ENCODE measurements around the gene OLR1. TPM values are rescaled to one million over a fixed set of nuclear protein-coding genes. Genes with fewer than 3 reads are reported as not detected.
A peak's percentile ranks its signal among the peaks of the same experiment; 100 is the strongest.

Gene OLR1
- polyA plus RNA-seq, 1 donor from 2014 or later: not detected

DNA sequence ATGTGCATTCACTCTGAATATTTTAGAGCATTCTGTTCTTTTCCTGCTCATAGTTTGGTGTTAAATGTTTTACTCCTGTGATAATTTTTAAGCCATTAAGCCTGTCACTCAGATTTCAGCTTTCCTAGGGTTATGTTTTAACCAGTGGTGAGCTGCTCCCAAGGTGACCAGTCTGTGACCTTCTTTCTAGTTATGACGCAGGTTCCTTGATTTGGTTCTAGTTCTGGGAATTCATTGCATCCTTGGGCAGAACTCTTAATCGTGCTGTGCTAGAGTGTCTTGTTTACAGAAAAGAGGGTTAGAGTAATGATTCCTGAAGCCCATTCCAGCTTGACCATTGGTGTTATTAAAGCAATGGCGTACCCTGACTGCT lies 42.9 kb upstream of the OLR1 start:
- H3K79me2 ChIP-seq (replicated peaks; ENCODE audit: insufficient read depth, low read length): peaks cover 27% of the 10 kb centered on the region
- H3K4me2 ChIP-seq (ENCODE audit: low read length): peak overlapping the region; percentile 57
- H3K4me3 ChIP-seq (ENCODE audit: low read length): peak overlapping the region; percentile 96
- H4K20me1 ChIP-seq (ENCODE audit: insufficient read depth): no peaks in the 10 kb centered on the region
- no peak for TF ChIP-seq EP300 (conservative IDR thresholded peaks at IDR 0.05; ENCODE audit: poor library complexity, severe bottlenecking)
- no peaks in the 10 kb centered on the region for H3K9me3 ChIP-seq (ENCODE audit: low read length)
- H3K9ac ChIP-seq (ENCODE audit: low read length): peak overlapping the region; percentile 99
- H3K9me2 ChIP-seq (ENCODE audit: insufficient read depth, low read length): no peaks in the 10 kb centered on the region
- H2AFZ ChIP-seq (ENCODE audit: low read depth, low read length): no peak overlapping the region
- no peaks in the 10 kb centered on the region for H3K27me3 ChIP-seq (ENCODE audit: insufficient read depth, low read depth, low read length)
- no peaks in the 10 kb centered on the region for H3F3A ChIP-seq (ENCODE audit: insufficient read depth, low read length, poor library complexity, severe bottlenecking)
- H3K27ac ChIP-seq (ENCODE audit: low read length): no peak overlapping the region
- H3K36me3 ChIP-seq (ENCODE audit: insufficient read depth, low read length): no peaks in the 10 kb centered on the region

DNA sequence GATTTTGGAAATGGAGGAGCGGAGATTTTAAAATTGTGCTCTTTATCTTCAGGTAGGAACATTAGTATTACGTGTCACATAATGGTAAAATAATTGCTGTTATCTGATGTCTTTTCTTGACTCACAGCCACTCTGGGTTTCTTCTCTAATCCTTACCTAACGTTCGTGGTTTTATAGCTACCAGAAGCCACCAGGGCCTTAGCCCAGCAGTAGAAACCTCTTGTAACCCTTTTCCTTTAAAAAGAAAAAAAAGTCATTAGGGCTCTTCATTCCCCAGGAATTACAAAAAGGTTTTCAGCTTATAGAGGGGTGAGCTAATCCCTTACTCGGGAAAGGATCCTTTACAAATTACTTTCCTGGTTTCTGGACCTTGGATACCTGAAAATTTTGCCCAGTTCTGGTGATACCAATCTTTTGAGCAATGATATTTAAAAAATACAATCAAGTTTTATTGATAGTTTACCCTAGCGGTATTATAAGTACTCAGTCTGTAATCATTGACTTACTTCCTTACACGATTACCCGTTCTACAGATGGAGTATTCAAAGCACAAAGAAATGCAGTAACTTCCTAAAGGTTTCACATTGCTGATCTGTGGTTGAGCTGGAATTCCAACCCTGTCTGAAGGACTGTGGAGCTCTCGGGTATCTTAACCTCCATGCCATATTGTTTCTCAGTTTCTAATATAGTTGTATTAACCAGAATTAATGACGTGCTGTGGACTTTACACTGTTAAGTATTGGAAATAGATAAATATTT lies 42.4 kb upstream of the OLR1 start:
- TF ChIP-seq REST (IDR thresholded peaks at IDR 0.05; ENCODE audit: borderline replicate concordance) (no peak), MXI1 (conservative IDR thresholded peaks at IDR 0.05; ENCODE audit: poor library complexity, severe bottlenecking) (no peak), TAF1 (IDR thresholded peaks at IDR 0.05; ENCODE audit: low read depth) (no peak), EP300 (conservative IDR thresholded peaks at IDR 0.05; ENCODE audit: poor library complexity, severe bottlenecking) (no peak), EZH2 (IDR thresholded peaks at IDR 0.05; ENCODE audit: borderline replicate concordance, insufficient read depth, low read length, poor library complexity, severe bottlenecking) (no peak), RAD21 (conservative IDR thresholded peaks at IDR 0.05) (no peak), POLR2AphosphoS5 (IDR thresholded peaks at IDR 0.05) (no peak), SMC3 (conservative IDR thresholded peaks at IDR 0.05; ENCODE audit: poor library complexity) (no peak)
- TF ChIP-seq, protein P1, sequence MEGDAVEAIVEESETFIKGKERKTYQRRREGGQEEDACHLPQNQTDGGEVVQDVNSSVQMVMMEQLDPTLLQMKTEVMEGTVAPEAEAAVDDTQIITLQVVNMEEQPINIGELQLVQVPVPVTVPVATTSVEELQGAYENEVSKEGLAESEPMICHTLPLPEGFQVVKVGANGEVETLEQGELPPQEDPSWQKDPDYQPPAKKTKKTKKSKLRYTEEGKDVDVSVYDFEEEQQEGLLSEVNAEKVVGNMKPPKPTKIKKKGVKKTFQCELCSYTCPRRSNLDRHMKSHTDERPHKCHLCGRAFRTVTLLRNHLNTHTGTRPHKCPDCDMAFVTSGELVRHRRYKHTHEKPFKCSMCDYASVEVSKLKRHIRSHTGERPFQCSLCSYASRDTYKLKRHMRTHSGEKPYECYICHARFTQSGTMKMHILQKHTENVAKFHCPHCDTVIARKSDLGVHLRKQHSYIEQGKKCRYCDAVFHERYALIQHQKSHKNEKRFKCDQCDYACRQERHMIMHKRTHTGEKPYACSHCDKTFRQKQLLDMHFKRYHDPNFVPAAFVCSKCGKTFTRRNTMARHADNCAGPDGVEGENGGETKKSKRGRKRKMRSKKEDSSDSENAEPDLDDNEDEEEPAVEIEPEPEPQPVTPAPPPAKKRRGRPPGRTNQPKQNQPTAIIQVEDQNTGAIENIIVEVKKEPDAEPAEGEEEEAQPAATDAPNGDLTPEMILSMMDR (IDR thresholded peaks at IDR 0.05; ENCODE audit: poor library complexity, severe bottlenecking): no peak
- H3K79me2 ChIP-seq (replicated peaks; ENCODE audit: insufficient read depth, low read length): peaks cover 27% of the 10 kb centered on the region
- H3K36me3 ChIP-seq (ENCODE audit: insufficient read depth, low read length): no peaks in the 10 kb centered on the region
- H3K27me3 ChIP-seq (ENCODE audit: insufficient read depth, low read depth, low read length): no peaks in the 10 kb centered on the region
- peak overlapping the region; percentile 99 for H3K9ac ChIP-seq (ENCODE audit: low read length)
- H3K4me2 ChIP-seq (ENCODE audit: low read length): peak overlapping the region; percentile 57
- H3F3A ChIP-seq (ENCODE audit: insufficient read depth, low read length, poor library complexity, severe bottlenecking): no peaks in the 10 kb centered on the region
- H3K9me3 ChIP-seq (ENCODE audit: low read length): no peaks in the 10 kb centered on the region
- H3K27ac ChIP-seq (ENCODE audit: low read length): peak overlapping the region; percentile 93
- H3K9me2 ChIP-seq (ENCODE audit: insufficient read depth, low read length): no peaks in the 10 kb centered on the region
- peak overlapping the region; percentile 96 for H3K4me3 ChIP-seq (ENCODE audit: low read length)
- no peaks in the 10 kb centered on the region for H4K20me1 ChIP-seq (ENCODE audit: insufficient read depth)
- H2AFZ ChIP-seq (ENCODE audit: low read depth, low read length): peak overlapping the region; percentile 99
